Measurements from ENCODE around the gene ARHGAP42. TPM values are rescaled to one million over a fixed set of nuclear protein-coding genes. Genes with fewer than 3 reads are reported as not detected.

The ARHGAP42 gene
- total RNA-seq, 1 donor from 2014 or later: 5.7 TPM

DNA sequence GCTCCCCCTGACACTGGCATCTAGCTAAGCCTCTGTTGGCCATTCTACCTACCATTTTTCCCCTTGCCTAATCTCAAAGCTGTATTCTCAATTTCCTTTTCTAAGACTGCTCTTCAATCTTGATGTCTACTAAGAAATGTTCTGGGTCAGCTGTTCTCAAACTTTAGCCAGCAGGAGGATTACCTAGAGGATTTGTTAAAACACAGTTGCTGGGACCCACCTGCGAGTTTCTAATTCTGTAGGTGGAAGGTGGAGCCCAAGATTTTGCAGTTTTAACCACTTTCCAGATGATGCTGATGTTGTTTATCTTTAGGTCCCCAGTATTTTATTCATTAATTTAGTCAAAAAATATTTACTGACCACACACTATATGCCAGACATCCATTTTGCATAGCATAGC lies 9.3 kb upstream of the ARHGAP42 start:
- intact Hi-C loops (cut with micrococcal nuclease): loop anchor here (10.0 kb wide), 1 partner anchor 93 kb away; no protein-coding TSS in a partner anchor
- DNase-seq (no peak), ATAC-seq (no peak)

DNA sequence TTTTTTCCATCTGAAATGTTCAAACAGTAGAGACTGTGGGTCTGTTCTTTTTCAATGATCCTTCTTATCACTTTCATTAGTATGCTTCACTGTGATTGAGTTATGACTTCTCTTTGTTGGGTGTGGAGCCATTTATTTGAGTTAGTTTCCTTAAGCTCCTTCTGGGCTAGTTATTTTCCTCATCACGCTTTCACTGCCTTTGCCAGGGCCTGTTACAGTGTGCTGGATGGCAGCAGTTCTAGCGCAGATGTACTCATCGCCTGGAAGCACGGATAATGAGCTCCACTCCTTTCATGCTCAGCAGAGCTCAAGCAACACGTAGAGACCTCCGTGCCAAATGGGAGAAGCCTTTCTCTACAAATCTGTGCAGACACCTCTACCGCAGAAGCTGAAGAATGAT lies 7.0 kb upstream of the ARHGAP42 start:
- intact Hi-C loops (cut with micrococcal nuclease): loop anchor here (5.0 kb wide), 1 partner anchor 252 kb away; no protein-coding TSS in a partner anchor
- no peak for DNase-seq
- ATAC-seq: no peak

GRCh38 chr11:100681064-100681502 lies 6.0 kb upstream of the ARHGAP42 start:
- DNase-seq: peak; percentile 63
- ATAC-seq: peak; percentile 69

GRCh38 chr11:100682247-100682969 lies 4.7 kb upstream of the ARHGAP42 start:
- DNase-seq: no peak
- ATAC-seq: no peak
- intact Hi-C loops (cut with micrococcal nuclease): loop anchor here (5.0 kb wide), 1 partner anchor 250 kb away; no protein-coding TSS in a partner anchor

More at GRCh38 chr11:100681064-100681502, 6.0 kb upstream of the ARHGAP42 start:
- intact Hi-C loops (cut with micrococcal nuclease): loop anchor here (5.0 kb wide), 1 partner anchor 251 kb away; no protein-coding TSS in a partner anchor

DNA sequence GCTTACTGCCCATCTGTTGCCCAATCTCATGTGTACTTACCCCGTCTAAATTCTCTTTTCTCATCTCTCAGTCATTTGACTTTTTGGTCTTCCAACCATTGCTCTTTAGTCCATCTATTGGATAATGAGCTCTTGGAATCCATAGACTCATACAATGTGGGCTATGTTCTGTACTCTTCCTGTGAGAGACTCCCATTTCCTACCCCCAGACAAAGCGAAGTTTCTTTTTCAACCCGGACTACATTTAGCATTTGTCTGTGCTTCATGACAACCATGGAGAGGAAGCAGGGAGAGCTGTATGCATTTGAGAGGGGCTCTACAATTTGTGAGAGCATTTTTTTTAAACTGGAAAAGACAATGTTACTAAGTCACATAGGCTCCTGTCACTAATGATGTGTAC lies 4.0 kb upstream of the ARHGAP42 start:
- DNase-seq (no peak), ATAC-seq (no peak)
- intact Hi-C loops (cut with micrococcal nuclease): loop anchor here (5.0 kb wide), 1 partner anchor 249 kb away; no protein-coding TSS in a partner anchor

DNA sequence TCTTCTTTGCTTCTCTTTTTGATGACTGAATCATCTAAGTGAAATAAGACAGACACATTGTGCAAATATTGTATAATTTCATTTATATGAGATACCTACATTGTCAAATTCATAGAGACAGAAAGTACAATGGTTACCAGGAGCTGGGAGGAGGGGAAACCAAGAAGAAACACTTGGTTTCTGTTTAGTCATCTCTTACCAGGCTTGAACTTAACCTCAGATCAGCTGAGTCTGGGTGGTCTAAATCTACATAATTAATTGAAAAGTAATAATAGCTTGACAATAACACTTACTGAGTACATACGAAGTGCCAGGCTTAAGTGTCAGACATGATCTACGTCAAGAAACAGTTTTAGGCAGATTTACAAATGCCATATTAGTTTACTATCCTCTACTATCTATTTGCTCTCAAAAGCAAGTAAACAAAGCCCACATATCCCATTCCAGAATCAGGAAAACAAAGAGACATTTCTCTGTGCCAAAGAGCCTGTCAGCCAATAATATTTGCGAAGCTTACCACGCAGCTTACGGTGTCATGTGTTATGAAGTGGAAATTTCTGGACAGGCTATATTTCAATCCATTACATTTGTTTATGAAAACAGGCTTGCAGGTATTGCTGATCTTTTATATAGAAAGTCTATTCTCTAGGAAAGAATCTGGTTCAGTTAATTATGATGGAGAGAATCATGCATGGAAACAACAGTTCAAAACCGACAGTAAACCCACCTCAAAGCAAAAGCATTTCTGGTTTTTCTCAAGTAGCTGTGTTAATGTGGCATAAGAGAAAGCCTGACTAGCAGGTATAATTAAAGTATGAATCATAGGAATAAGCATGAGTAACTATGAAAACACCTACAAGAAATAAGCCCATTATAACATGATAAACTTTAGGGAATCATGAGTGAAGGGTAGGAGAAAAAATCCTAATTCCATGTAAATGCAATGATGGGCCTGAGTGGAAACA lies 2.7 kb upstream of the ARHGAP42 start:
- ATAC-seq (no peak), DNase-seq (no peak)
- intact Hi-C loops (cut with micrococcal nuclease): loop anchor here (2.0 to 5.0 kb wide), 3 partner anchors 76 to 248 kb away; no protein-coding TSS in a partner anchor

DNA sequence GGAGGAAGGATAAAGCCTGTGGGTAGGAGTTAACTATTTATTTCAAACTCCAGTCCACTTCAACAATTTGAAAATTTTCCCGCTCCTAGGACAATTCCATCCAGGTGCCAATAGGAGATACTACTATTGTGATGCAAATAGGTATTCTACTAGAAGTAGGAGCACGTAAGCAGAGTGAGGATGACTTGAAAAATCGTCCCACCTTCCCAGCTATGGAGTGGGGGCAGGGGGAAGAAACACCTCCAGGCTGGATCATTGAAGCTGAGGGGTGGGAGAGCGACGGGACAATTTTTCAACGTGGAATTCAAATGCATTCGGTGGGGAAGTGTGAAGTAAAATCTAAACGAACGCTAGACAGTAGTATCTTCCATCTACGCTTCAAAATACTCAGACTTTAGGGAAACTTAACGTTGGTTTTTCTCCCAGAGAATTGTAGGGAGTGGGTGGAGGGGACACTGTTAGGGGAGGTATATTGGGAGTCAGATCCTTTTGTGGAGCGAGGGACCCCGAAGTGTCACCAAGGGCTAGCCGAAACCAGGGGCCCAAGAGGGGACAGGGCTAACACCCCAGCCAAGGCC lies 523 bp upstream of the ARHGAP42 start:
- DNase-seq: no peak
- no peak for ATAC-seq
- intact Hi-C loops (cut with micrococcal nuclease): no loop called here

DNA sequence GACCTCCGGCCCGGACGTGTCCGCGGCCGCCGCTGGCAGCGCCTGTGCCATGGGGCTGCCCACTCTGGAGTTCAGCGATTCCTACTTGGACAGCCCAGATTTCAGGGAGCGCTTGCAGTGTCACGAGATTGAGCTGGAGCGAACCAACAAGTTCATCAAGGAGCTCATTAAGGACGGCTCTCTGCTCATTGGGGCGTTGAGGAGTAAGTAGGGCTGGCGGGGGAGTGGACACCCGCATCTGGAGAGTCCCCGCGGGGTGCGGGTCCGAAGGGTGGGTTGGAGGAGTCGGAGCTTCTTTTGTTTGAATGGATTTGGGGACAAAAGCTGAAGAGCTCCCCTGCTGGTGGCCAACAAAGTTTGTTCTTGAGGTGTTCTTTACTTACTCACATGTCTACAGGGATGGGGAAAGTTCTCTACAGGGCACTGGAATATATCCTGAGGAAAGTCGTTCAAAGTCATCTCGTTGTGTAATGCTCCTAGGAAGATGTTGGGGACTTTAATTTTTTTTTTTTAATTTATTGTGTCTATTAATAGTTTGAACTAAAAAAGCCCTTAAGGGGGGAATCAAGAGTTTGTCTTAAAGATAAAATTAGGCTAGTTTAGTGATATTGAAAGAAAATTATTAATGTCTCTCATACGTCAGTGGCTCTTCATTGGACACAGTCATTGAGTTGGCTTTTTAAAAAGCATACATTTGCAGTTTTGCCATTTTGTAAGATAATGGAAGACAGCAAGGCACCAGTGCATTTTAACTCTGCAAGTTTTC lies 725 bp downstream of the ARHGAP42 start:
- intact Hi-C loops (cut with micrococcal nuclease): no loop called here
- peak; percentile 75 for ATAC-seq
- peak; percentile 51 for DNase-seq

- DNase-seq: no peak
- intact Hi-C loops (cut with micrococcal nuclease): no loop called here
Measured at GRCh38 chr11:100689141-100689540, 2.1 kb downstream of the ARHGAP42 start.

DNA sequence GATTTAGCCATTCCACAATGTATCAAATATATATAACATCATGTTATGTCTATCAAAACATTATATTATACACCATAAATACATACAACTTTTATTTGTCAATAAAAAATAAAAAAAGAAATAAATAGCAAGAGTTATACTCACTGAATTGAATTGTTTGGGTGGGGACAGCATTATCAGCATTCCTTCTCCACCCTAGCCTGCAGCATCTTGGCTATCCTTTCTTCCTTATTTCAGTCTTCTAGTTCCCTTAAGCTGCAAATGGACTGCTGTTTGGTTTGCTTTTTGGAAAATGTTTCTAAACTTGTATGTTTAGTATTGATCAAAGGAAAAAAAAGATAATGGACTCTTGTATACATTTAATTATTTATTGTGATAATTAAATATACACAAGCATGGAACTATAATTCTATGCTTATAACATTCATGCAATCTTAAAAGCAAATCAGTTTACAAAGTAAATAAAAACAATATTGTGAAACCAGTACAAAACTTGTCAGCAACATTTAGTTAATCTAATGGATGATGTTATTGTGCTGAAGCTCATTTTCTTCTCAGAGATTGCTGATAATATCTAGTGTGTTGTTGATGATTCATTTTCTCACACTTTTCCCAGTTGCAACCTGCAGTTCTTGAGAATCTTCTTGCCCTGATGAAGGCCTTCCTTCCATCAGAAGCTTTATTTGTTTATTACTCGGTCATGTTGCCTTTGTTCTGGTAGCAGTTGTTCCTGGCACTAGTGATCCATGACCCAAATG lies 5.0 kb downstream of the ARHGAP42 start:
- intact Hi-C loops (cut with micrococcal nuclease): no loop called here
- no peak for DNase-seq
- no peak for ATAC-seq

More at GRCh38 chr11:100689141-100689540, 2.1 kb downstream of the ARHGAP42 start:
- ATAC-seq: no peak

DNA sequence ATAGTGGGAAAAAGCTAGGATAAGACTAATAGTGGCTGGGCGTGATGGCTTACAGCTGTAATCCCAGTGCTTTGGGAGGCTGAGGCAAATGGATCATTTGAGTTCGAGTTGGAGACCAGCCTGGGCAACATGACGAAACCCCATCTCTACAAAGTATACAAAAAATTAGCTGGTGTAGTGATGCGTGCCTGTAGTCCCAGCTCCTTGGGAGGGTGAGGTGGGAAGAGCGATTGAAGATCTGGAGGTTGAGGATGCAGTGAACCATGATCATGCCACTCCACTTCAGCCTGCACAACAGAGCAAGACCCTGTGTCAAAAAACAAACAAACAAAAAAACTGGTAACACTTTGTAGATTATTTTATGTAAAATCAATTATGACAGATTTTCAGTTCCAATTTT lies 8.8 kb downstream of the ARHGAP42 start:
- no peak for DNase-seq
- no peak for ATAC-seq
- intact Hi-C loops (cut with micrococcal nuclease): no loop called here

- DNase-seq: no peak
- intact Hi-C loops (cut with micrococcal nuclease): no loop called here
- ATAC-seq: no peak
Measured at GRCh38 chr11:100703139-100703538, 16.1 kb downstream of the ARHGAP42 start.

- DNase-seq (no peak), ATAC-seq (no peak)
- intact Hi-C loops (cut with micrococcal nuclease): no loop called here
Measured at GRCh38 chr11:100703801-100704575, 16.9 kb downstream of the ARHGAP42 start.

- DNase-seq (no peak), ATAC-seq (no peak)
- intact Hi-C loops (cut with micrococcal nuclease): no loop called here
Measured at GRCh38 chr11:100705447-100705846, 18.4 kb downstream of the ARHGAP42 start.

- no peak for ATAC-seq
- no peak for DNase-seq
- intact Hi-C loops (cut with micrococcal nuclease): no loop called here
Measured at GRCh38 chr11:100706179-100706578, 19.1 kb downstream of the ARHGAP42 start.

GRCh38 chr11:100709233-100709957 lies 22.3 kb downstream of the ARHGAP42 start:
- no peak for ATAC-seq
- intact Hi-C loops (cut with micrococcal nuclease): no loop called here
- DNase-seq: no peak

DNA sequence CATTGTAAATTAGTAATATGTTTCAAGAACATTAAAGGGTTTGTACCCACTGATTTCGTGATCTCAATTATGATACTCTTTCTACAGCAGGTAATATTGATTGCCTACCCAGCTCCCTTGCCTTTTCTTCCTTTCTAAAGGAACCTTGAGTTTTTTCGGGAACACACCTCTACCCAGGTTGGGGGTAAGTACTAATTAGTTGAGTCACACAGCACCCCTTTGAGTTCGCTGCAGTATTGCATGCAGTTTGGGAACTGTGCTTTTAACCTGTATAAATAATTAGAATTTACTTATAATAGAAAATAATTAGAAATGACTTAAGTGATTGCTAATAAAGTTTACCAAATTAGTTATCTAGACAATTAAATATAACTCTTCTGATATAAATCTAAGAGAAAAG lies 24.9 kb downstream of the ARHGAP42 start:
- no peak for ATAC-seq
- DNase-seq: no peak
- intact Hi-C loops (cut with micrococcal nuclease): no loop called here
